GM12875 (cell line): ENCODE measurements around the gene SCP2D1.

Experiments
- H3K4me3 ChIP-seq: one replicate; pipeline ENCODE4 v1.5.1; 2011; ENCODE audit warnings: low read depth, low read length, control low read depth
- CTCF ChIP-seq: IDR thresholded peaks from 2 replicates; pipeline ENCODE4 v1.5.1; 2011; ENCODE audit warnings: low read depth, mild to moderate bottlenecking, control low read depth, inconsistent platforms, low read length, moderate library complexity, borderline replicate concordance; ENCODE audit not compliant: insufficient read depth

The SCP2D1 gene

GRCh38 chr20:18852318-18852717 lies 38.7 kb downstream of the SCP2D1 start:
- no peak for TF ChIP-seq CTCF
- H3K4me3 ChIP-seq: no peak overlapping the region

GRCh38 chr20:18853216-18853615 lies 39.6 kb downstream of the SCP2D1 start:
- no peak overlapping the region for H3K4me3 ChIP-seq
- TF ChIP-seq CTCF: no peak

- H3K4me3 ChIP-seq: no peak overlapping the region
- no peak for TF ChIP-seq CTCF
These were observed 40.5 kb downstream of the SCP2D1 start for GRCh38 chr20:18853946-18854646.

GRCh38 chr20:18855882-18856281 lies 42.3 kb downstream of the SCP2D1 start:
- H3K4me3 ChIP-seq: no peak overlapping the region
- TF ChIP-seq CTCF: no peak

- no peak for TF ChIP-seq CTCF
- H3K4me3 ChIP-seq: no peak overlapping the region
These were observed 43.3 kb downstream of the SCP2D1 start for GRCh38 chr20:18856873-18857272.

GRCh38 chr20:18857640-18858039 lies 44.1 kb downstream of the SCP2D1 start:
- no peak for TF ChIP-seq CTCF
- H3K4me3 ChIP-seq: no peak overlapping the region

- TF ChIP-seq CTCF: no peak
- H3K4me3 ChIP-seq: no peak overlapping the region
These were observed 45.2 kb downstream of the SCP2D1 start for GRCh38 chr20:18858816-18859215.
